ENCODE measurements around the gene GRIK5.
A peak's percentile ranks its signal among the peaks of the same experiment; 100 is the strongest.

GRIK5 gene

GRCh38 chr19:42114412-42114811 lies 44.4 kb upstream of the GRIK5 start:
- peak overlapping the region; percentile 84 for H3K27ac ChIP-seq
- DNase-seq: peak; percentile 92
- H3K27me3 ChIP-seq (ENCODE audit: insufficient read depth, low read depth, severe bottlenecking): no peaks in the 10 kb centered on the region
- no peaks in the 10 kb centered on the region for H3K36me3 ChIP-seq
- TF ChIP-seq CTCF (IDR thresholded peaks at IDR 0.05; ENCODE audit: low read depth, low read length): no peak
- no peaks in the 10 kb centered on the region for H3K9me3 ChIP-seq (ENCODE audit: severe bottlenecking)
- peak overlapping the region; percentile 24 for H3K4me3 ChIP-seq (ENCODE audit: low read depth, low read length)

GRCh38 chr19:42113641-42114348 lies 43.8 kb upstream of the GRIK5 start:
- peak overlapping the region; percentile 24 for H3K4me3 ChIP-seq (ENCODE audit: low read depth, low read length)
- no peaks in the 10 kb centered on the region for H3K36me3 ChIP-seq
- no peaks in the 10 kb centered on the region for H3K9me3 ChIP-seq (ENCODE audit: severe bottlenecking)
- H3K27me3 ChIP-seq (ENCODE audit: insufficient read depth, low read depth, severe bottlenecking): no peaks in the 10 kb centered on the region
- TF ChIP-seq CTCF (IDR thresholded peaks at IDR 0.05; ENCODE audit: low read depth, low read length): peak; percentile 47
- peak overlapping the region; percentile 84 for H3K27ac ChIP-seq
- DNase-seq: peak; percentile 87

- Histone ChIP-seq H3K36me3 (no peaks in the 10 kb centered on the region), H3K27me3 (ENCODE audit: insufficient read depth, low read depth, severe bottlenecking) (no peaks in the 10 kb centered on the region), H3K9me3 (ENCODE audit: severe bottlenecking) (no peaks in the 10 kb centered on the region), H3K4me3 (ENCODE audit: low read depth, low read length) (no peak overlapping the region), H3K27ac (no peak overlapping the region)
- TF ChIP-seq CTCF (IDR thresholded peaks at IDR 0.05; ENCODE audit: low read depth, low read length): no peak
- no peak for DNase-seq
These were observed 41.8 kb upstream of the GRIK5 start for GRCh38 chr19:42111811-42112210.

GRCh38 chr19:42111384-42111783 lies 41.4 kb upstream of the GRIK5 start:
- DNase-seq: no peak
- H3K36me3 ChIP-seq: no peaks in the 10 kb centered on the region

GRCh38 chr19:42110658-42111057 lies 40.7 kb upstream of the GRIK5 start:
- no peak overlapping the region for H3K4me3 ChIP-seq (ENCODE audit: low read depth, low read length)
- H3K36me3 ChIP-seq: no peaks in the 10 kb centered on the region
- no peak for TF ChIP-seq CTCF (IDR thresholded peaks at IDR 0.05; ENCODE audit: low read depth, low read length)
- no peaks in the 10 kb centered on the region for H3K9me3 ChIP-seq (ENCODE audit: severe bottlenecking)
- no peak for DNase-seq
- H3K27ac ChIP-seq: no peak overlapping the region
- no peaks in the 10 kb centered on the region for H3K27me3 ChIP-seq (ENCODE audit: insufficient read depth, low read depth, severe bottlenecking)

More at GRCh38 chr19:42111384-42111783, 41.4 kb upstream of the GRIK5 start:
- Histone ChIP-seq H3K27me3 (ENCODE audit: insufficient read depth, low read depth, severe bottlenecking) (no peaks in the 10 kb centered on the region), H3K9me3 (ENCODE audit: severe bottlenecking) (no peaks in the 10 kb centered on the region), H3K4me3 (ENCODE audit: low read depth, low read length) (no peak overlapping the region), H3K27ac (no peak overlapping the region)
- TF ChIP-seq CTCF (IDR thresholded peaks at IDR 0.05; ENCODE audit: low read depth, low read length): no peak

- no peak overlapping the region for H3K4me3 ChIP-seq (ENCODE audit: low read depth, low read length)
- no peaks in the 10 kb centered on the region for H3K9me3 ChIP-seq (ENCODE audit: severe bottlenecking)
- DNase-seq: no peak
- no peak overlapping the region for H3K27ac ChIP-seq
- H3K27me3 ChIP-seq (ENCODE audit: insufficient read depth, low read depth, severe bottlenecking): no peaks in the 10 kb centered on the region
- no peak for TF ChIP-seq CTCF (IDR thresholded peaks at IDR 0.05; ENCODE audit: low read depth, low read length)
- H3K36me3 ChIP-seq: no peaks in the 10 kb centered on the region
These were observed 39.9 kb upstream of the GRIK5 start for GRCh38 chr19:42109896-42110295.
